GM12878 (cell line): ENCODE data around the gene FSTL4. TPM values are rescaled to one million over a fixed set of nuclear protein-coding genes. Genes with fewer than 3 reads are reported as not detected.

Source experiments
- ATAC-seq: fragments of 200-7000 bp; cut with Tn5 transposase; 3 replicates; pipeline ENCODE4 v1.9.1; 2020; ENCODE audit warnings: mild to moderate bottlenecking, moderate library complexity
- BruUV-seq: library from RNA; stranded (reverse); fragments of 400-500 nt; replicated peaks from 2 replicates; lab custom pipeline; 2021; lab: Mats Ljungman, UMichigan
- CTCF ChIA-PET: fragments of 300-600 bp; sonication (Branson Sonifier 250); formaldehyde crosslinking; extraction: SDS; loops from one replicate; lab custom pipeline; 2021; ENCODE audit warnings: inconsistent platforms; lab: Yijun Ruan, JAX
- POLR2A ChIA-PET: fragments of 350-600 bp; formaldehyde crosslinking; extraction: SDS; loops from one replicate; lab custom pipeline; 2021; ENCODE audit warnings: inconsistent platforms; lab: Charles Lee
- RAD21 ChIA-PET: fragments of 300-600 bp; sonication (Branson Sonifier 250); formaldehyde crosslinking; loops from one replicate; lab custom pipeline; 2023; ENCODE audit warnings: antibody characterized with exemption; ENCODE audit not compliant: unreplicated experiment; lab: Charles Lee
- SMC1A ChIA-PET: fragments of 300-600 bp; sonication (Branson Sonifier 250); formaldehyde crosslinking; loops from one replicate; lab custom pipeline; 2023; ENCODE audit not compliant: unreplicated experiment, uncharacterized antibody; lab: Charles Lee
- DNase-seq: peaks from one replicate; pipeline ENCODE4 v3.0.0-alpha.2; 2011; ENCODE audit warnings: low read depth, low spot score
- FAIRE-seq: peaks from 3 replicates; lab custom pipeline; 2011; peaks lifted over from hg19 to GRCh38; lab: Jason Lieb, UNC
- H2AFZ ChIP-seq: 2 replicates; pipeline ENCODE4 v1.6.0; 2011; ENCODE audit warnings: low read depth, low read length, control low read depth; ENCODE audit not compliant: control insufficient read depth
- H3K27ac ChIP-seq: 2 replicates; pipeline ENCODE4 v1.5.1; 2011; ENCODE audit warnings: control low read depth; ENCODE audit not compliant: control insufficient read depth, insufficient read depth
- H3K27me3 ChIP-seq, 2 experiments: replicated peaks in 1 of 2; 2 replicates each; pipeline versions ENCODE4 v1.6.0 to v1.6.1; 2011; ENCODE audit warnings: low read length in 1 of 2; ENCODE audit not compliant: control insufficient read depth in 2 of 2, insufficient read depth in 2 of 2
- H3K36me3 ChIP-seq, 2 experiments: 2 replicates each; pipeline ENCODE4 v1.5.1; 2011; ENCODE audit warnings: low read length in 1 of 2; ENCODE audit not compliant: control insufficient read depth in 2 of 2, insufficient read depth in 2 of 2
- H3K4me1 ChIP-seq: 2 replicates; pipeline ENCODE4 v1.6.1; 2011; ENCODE audit warnings: mild to moderate bottlenecking, low read length, moderate library complexity, mixed read lengths; ENCODE audit not compliant: control insufficient read depth, insufficient read depth
- H3K4me2 ChIP-seq: 2 replicates; pipeline ENCODE4 v1.6.0; 2011; ENCODE audit warnings: control low read depth; ENCODE audit not compliant: control insufficient read depth, insufficient read depth
- H3K4me3 ChIP-seq: fragments of 200-600 bp; sonication (generic); 2 replicates; pipeline ENCODE4 v1.5.1; 2016
- H3K79me2 ChIP-seq: 2 replicates; pipeline ENCODE4 v1.6.0; 2011; ENCODE audit warnings: low read length; ENCODE audit not compliant: control insufficient read depth, insufficient read depth
- H3K9ac ChIP-seq: 2 replicates; pipeline ENCODE4 v1.8.0; 2011; ENCODE audit warnings: low read length, control low read depth, mixed read lengths; ENCODE audit not compliant: control insufficient read depth, insufficient read depth
- H3K9me3 ChIP-seq: replicated peaks from 3 replicates; pipeline ENCODE4 v1.5.1; 2011; ENCODE audit warnings: mild to moderate bottlenecking, low read length; ENCODE audit not compliant: control insufficient read depth, insufficient read depth
- H4K20me1 ChIP-seq: 2 replicates; pipeline ENCODE4 v1.6.0; 2011; ENCODE audit not compliant: control insufficient read depth, insufficient read depth
- CHD2 ChIP-seq: IDR thresholded peaks from 2 replicates; pipeline ENCODE4 v1.6.1; 2011; ENCODE audit warnings: low read depth, low read length, improper control_type of control experiment, borderline replicate concordance
- FOXM1 ChIP-seq: IDR thresholded peaks from 2 replicates; pipeline ENCODE4 v1.6.1; 2012; ENCODE audit warnings: low read depth, mild to moderate bottlenecking, inconsistent platforms, low read length, moderate library complexity
- HDAC2 ChIP-seq: fragments of 200-600 bp; sonication (generic); IDR thresholded peaks from 2 replicates; pipeline ENCODE4 v1.6.1; 2017
- IKZF1 ChIP-seq: fragments of 450-650 bp; conservative IDR thresholded peaks from 2 replicates; pipeline ENCODE4 v1.6.1; 2017; ENCODE audit warnings: antibody characterized with exemption, mild to moderate bottlenecking
- KDM1A ChIP-seq: fragments of 200-600 bp; sonication (generic); IDR thresholded peaks from 2 replicates; pipeline ENCODE4 v1.6.1; 2016; ENCODE audit warnings: borderline replicate concordance
- MEF2B ChIP-seq: fragments of 450-650 bp; IDR thresholded peaks from 2 replicates; pipeline ENCODE4 v1.6.1; 2018; ENCODE audit warnings: mild to moderate bottlenecking, moderate library complexity; ENCODE audit not compliant: partially characterized antibody, poor library complexity, severe bottlenecking
- NFXL1 ChIP-seq: fragments of 450-650 bp; IDR thresholded peaks from 2 replicates; pipeline ENCODE4 v1.6.1; 2017; ENCODE audit warnings: antibody characterized with exemption, mild to moderate bottlenecking, borderline replicate concordance
- NFYA ChIP-seq: IDR thresholded peaks from 2 replicates; pipeline ENCODE4 v1.6.1; 2011; ENCODE audit warnings: low read depth, mild to moderate bottlenecking, low read length, improper control_type of control experiment, borderline replicate concordance
- POLR2AphosphoS2 ChIP-seq: IDR thresholded peaks from 2 replicates; pipeline ENCODE4 v1.6.1; 2011; ENCODE audit warnings: low read depth, mild to moderate bottlenecking, low read length, improper control_type of control experiment, moderate library complexity
- RCOR1 ChIP-seq: conservative IDR thresholded peaks from 2 replicates; pipeline ENCODE4 v1.6.1; 2012; ENCODE audit warnings: low read depth, low read length, improper control_type of control experiment
- SMC3 ChIP-seq: IDR thresholded peaks from 2 replicates; pipeline ENCODE4 v1.6.1; 2011; ENCODE audit warnings: low read length, improper control_type of control experiment, borderline replicate concordance
- SRF ChIP-seq, 2 experiments: IDR thresholded peaks; 2 replicates each; pipeline ENCODE4 v1.6.1; 2011; ENCODE audit warnings: low read depth in 2 of 2, low read length in 2 of 2, mild to moderate bottlenecking in 1 of 2, moderate library complexity in 1 of 2
- TBL1XR1 ChIP-seq: IDR thresholded peaks from 2 replicates; pipeline ENCODE4 v1.6.1; 2012; ENCODE audit warnings: low read depth, low read length, improper control_type of control experiment
- TCF12 ChIP-seq: IDR thresholded peaks from 2 replicates; pipeline ENCODE4 v1.6.1; 2011; ENCODE audit warnings: low read depth, mild to moderate bottlenecking, low read length
- TCF7 ChIP-seq: IDR thresholded peaks from 2 replicates; pipeline ENCODE4 v1.6.1; 2014; ENCODE audit warnings: antibody characterized with exemption, borderline replicate concordance
- YY1 ChIP-seq: IDR thresholded peaks from 2 replicates; pipeline ENCODE4 v1.6.1; 2011; ENCODE audit warnings: low read depth, mild to moderate bottlenecking, low read length
- ZBTB4 ChIP-seq: fragments of 450-650 bp; formaldehyde crosslinking; IDR thresholded peaks from 2 replicates; pipeline ENCODE4 v1.4.0; 2022; ENCODE audit warnings: mild to moderate bottlenecking, moderate library complexity
- WGBS: methylation state at CpG from one replicate; pipeline ENCODE4 v1.1.6; 2016; ENCODE audit warnings: low lambda C conversion rate; ENCODE audit not compliant: insufficient replicate concordance, insufficient coverage; ENCODE audit errors: missing lambda C conversion rate; 5-methylcytosine and 5-hydroxymethylcytosine counted together
- in situ Hi-C: fragments of 300-500 bp; cut with MboI; formaldehyde crosslinking; loops from 9 replicates; pipeline ENCODE4 v1.14.3; 2018; ENCODE audit warnings: mixed read lengths
- intact Hi-C: fragments of 100-400 bp; cut with micrococcal nuclease; formaldehyde crosslinking; loops from one replicate; pipeline ENCODE4 v1.14.2; 2022; ENCODE audit not compliant: unreplicated experiment
- polyA plus RNA-seq, 11 experiments: library from polyadenylated mRNA; depleted of rRNA in 4 of 11; unstranded in 6 of 11; stranded (reverse) in 5 of 11; fragments of >200 nt; fragmentation: Nextera tagmentation in 4 of 11; fragmentation: Illumina TruSeq in 1 of 11; extraction: Ambion mirVana in 4 of 11; extraction: Trizol in 1 of 11; gene quantifications; 1 replicate in 1 of 11; 2 replicates in 10 of 11; pipeline versions ENCODE4 v1.2.1 to v1.2.3, GENCODE V29; 2011 to 2016; ENCODE audit warnings: inconsistent platforms in 2 of 11, missing spikeins in 2 of 11, low read depth in 1 of 11
- total RNA-seq, 4 experiments: library from RNA; depleted of rRNA in 3 of 4; stranded (reverse); fragments of >200 nt in 3 of 4; fragmentation: Illumina TruSeq in 1 of 4; extraction: Trizol in 1 of 4; gene quantifications; 2 replicates each; pipeline versions ENCODE4 v1.2.1 to v1.2.3, GENCODE V29; 2013 to 2021
- TF ChIP-seq, protein P1 (sequence below): IDR thresholded peaks from 2 replicates; pipeline ENCODE4 v1.6.1; 2012; ENCODE audit warnings: mild to moderate bottlenecking, low read depth, low read length

Gene FSTL4
- total and polyA plus RNA-seq, 10 of the 15 experiments (the other 5 are each of a cell fraction or from before 2014, with no cell fraction given), result 0.01 to 0.79 (median 0.21) TPM; not detected in 6

DNA sequence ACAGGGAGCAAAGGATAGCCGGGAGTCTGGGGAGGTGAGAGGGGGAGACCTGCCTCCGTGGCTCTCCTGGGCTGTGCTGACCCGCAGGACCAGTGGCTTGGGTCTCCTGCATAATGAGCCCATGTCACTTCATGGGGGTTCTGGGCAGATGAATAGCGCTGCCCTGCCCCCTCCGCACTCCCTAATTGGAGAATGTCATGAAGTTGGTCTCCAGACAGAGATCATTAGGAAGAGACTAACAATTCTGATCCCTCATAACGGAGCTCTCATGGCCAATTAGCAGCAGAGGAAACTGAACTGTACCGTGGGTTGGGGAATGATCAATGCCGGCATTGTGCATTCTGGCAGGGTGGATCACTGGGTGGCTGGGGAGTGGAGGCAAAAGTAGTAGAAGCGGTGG, 186.1 kb downstream of the FSTL4 start (continued):
- no peak for TF ChIP-seq IKZF1
- no peak for TF ChIP-seq SRF (IDR thresholded peaks at IDR 0.05; ENCODE audit: low read depth in 2 of 2, low read length in 2 of 2)
- TF ChIP-seq HDAC2, result no peak
- TF ChIP-seq, all 136 proteins: peak for 0

GRCh38 chr5:133425764-133426163, 186.6 kb downstream of the FSTL4 start:
- H3K9ac ChIP-seq, result no peak overlapping the region
- ChIA-PET SMC1A (interaction anchor here (0.8 to 3.0 kb wide), 4 partner anchors 7 to 443 kb away, joined by 3 to 19 read pairs (median 3); no protein-coding TSS in a partner anchor), RAD21 (interaction anchor here (0.8 to 1.1 kb wide), 3 partner anchors 27 to 553 kb away, joined by 3 read pairs; no protein-coding TSS in a partner anchor), CTCF (interaction anchor here (0.6 to 4.0 kb wide), 14 partner anchors 8 to 524 kb away, joined by 3 to 51 read pairs (median 4); no protein-coding TSS in a partner anchor), POLR2A (no interaction called here)
- H3K27ac ChIP-seq, result no peak overlapping the region
- no TSS peak for BruUV-seq
- H2AFZ ChIP-seq, result no peak overlapping the region
- no peak overlapping the region for H3K4me3 ChIP-seq
- 0 out of 2 replicates have a peak, but pooled peaks cover 4% of the 10 kb centered on the region for H3K4me1 ChIP-seq
- no peaks in the 10 kb centered on the region; the same call in 1 of the 2 replicates for H4K20me1 ChIP-seq
- DNase-seq (no peak), ATAC-seq (no peak), FAIRE-seq (no peak)
- no peak overlapping the region for H3K4me2 ChIP-seq
- peaks cover 1 to 7% of the 10 kb centered on the region in 2 experiments; a peak in 3 of 4 replicates for H3K27me3 ChIP-seq
- H3K36me3 ChIP-seq, result no peaks in the 10 kb centered on the region
- in situ Hi-C loops, result no loop called here
- H3K79me2 ChIP-seq, result no peaks in the 10 kb centered on the region
- 40% methylated on average over 3 of the region's 4 CpGs for WGBS
- H3K9me3 ChIP-seq, result no peaks in the 10 kb centered on the region
- intact Hi-C loops, result loop anchor here (2.0 kb wide), 1 partner anchor 443 kb away; no protein-coding TSS in a partner anchor
- TF ChIP-seq CHD2 (no peak), TCF7 (no peak), MEF2B (no peak), RCOR1 (no peak), YY1 (no peak), NFXL1 (no peak), KDM1A (no peak), SMC3 (no peak), TCF12 (no peak), FOXM1 (no peak), NFYA (no peak), POLR2AphosphoS2 (no peak), TBL1XR1 (no peak), ZBTB4 (no peak)
- TF ChIP-seq, protein P1, sequence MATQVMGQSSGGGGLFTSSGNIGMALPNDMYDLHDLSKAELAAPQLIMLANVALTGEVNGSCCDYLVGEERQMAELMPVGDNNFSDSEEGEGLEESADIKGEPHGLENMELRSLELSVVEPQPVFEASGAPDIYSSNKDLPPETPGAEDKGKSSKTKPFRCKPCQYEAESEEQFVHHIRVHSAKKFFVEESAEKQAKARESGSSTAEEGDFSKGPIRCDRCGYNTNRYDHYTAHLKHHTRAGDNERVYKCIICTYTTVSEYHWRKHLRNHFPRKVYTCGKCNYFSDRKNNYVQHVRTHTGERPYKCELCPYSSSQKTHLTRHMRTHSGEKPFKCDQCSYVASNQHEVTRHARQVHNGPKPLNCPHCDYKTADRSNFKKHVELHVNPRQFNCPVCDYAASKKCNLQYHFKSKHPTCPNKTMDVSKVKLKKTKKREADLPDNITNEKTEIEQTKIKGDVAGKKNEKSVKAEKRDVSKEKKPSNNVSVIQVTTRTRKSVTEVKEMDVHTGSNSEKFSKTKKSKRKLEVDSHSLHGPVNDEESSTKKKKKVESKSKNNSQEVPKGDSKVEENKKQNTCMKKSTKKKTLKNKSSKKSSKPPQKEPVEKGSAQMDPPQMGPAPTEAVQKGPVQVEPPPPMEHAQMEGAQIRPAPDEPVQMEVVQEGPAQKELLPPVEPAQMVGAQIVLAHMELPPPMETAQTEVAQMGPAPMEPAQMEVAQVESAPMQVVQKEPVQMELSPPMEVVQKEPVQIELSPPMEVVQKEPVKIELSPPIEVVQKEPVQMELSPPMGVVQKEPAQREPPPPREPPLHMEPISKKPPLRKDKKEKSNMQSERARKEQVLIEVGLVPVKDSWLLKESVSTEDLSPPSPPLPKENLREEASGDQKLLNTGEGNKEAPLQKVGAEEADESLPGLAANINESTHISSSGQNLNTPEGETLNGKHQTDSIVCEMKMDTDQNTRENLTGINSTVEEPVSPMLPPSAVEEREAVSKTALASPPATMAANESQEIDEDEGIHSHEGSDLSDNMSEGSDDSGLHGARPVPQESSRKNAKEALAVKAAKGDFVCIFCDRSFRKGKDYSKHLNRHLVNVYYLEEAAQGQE, result no peak
